Peyer's patch (tissue), 4 donors: ENCODE measurements around the gene SCN5A.

Source experiments
- POLR2A ChIP-seq, 2 donors: fragments of 450-650 bp; IDR thresholded peaks; one replicate each; pipeline ENCODE4 v1.5.1; 2017; ENCODE audit warnings: antibody characterized with exemption in 2 of 2, mild to moderate bottlenecking in 2 of 2, moderate library complexity in 2 of 2
- TF ChIP-seq, protein P1 (sequence below), 6 experiments: fragments of 450-650 bp in 4 of 6; fragments of 200-600 bp in 2 of 6; sonication (generic) in 1 of 6; IDR thresholded peaks; one replicate each; pipeline ENCODE4 v1.5.1; 2017 to 2019; ENCODE audit warnings: antibody characterized with exemption in 6 of 6, mild to moderate bottlenecking in 3 of 6, moderate library complexity in 1 of 6

DNA sequence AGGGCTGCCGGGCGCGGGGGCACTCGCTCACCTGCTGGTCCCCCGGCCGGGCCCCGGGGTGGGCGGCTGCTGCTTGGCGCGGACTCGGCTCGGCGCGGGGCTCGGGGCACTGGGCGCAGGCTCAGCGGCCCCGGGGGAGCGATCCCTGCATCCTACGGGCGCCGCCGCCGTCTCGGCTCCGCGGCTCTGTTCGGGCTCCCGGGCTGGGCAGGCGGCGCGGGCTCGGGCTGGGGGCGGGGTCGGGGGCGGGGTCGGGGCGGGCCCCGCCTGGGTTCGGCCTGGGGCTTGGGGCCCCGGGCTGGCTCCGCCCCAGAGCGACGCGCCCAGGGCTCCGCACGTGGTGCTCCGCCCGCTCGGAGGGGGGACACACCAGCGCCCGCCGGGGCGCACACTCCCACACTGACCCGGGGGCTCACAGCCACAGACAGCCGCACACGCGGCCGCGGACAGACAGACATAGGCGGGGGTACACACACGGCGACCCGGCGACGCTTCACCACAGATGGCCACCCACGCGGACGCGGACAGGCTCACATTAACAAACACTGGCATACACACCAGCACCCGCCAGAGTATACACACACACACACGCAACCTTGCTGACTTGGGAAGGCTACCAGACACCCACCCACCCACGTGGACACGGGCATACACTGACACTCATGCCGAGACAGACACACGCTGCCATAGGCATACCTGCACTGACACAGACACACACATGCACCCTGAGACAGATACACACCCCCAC lies at the start of gene SCN5A:
- no peak for TF ChIP-seq POLR2A (IDR thresholded peaks at IDR 0.05)
- TF ChIP-seq, protein P1, sequence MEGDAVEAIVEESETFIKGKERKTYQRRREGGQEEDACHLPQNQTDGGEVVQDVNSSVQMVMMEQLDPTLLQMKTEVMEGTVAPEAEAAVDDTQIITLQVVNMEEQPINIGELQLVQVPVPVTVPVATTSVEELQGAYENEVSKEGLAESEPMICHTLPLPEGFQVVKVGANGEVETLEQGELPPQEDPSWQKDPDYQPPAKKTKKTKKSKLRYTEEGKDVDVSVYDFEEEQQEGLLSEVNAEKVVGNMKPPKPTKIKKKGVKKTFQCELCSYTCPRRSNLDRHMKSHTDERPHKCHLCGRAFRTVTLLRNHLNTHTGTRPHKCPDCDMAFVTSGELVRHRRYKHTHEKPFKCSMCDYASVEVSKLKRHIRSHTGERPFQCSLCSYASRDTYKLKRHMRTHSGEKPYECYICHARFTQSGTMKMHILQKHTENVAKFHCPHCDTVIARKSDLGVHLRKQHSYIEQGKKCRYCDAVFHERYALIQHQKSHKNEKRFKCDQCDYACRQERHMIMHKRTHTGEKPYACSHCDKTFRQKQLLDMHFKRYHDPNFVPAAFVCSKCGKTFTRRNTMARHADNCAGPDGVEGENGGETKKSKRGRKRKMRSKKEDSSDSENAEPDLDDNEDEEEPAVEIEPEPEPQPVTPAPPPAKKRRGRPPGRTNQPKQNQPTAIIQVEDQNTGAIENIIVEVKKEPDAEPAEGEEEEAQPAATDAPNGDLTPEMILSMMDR (IDR thresholded peaks at IDR 0.05) = no peak
